HG03095 (cell line): ENCODE data around the gene TXNDC11.
A peak's percentile ranks its signal among the peaks of the same experiment; 100 is the strongest.

ENCODE experiments used
- ATAC-seq: cut with Tn5 transposase; IDR thresholded peaks from one replicate; pipeline ENCODE4 v1.9.1; 2021; ENCODE audit warnings: moderate library complexity; ENCODE audit not compliant: unreplicated experiment

The TXNDC11 gene

DNA sequence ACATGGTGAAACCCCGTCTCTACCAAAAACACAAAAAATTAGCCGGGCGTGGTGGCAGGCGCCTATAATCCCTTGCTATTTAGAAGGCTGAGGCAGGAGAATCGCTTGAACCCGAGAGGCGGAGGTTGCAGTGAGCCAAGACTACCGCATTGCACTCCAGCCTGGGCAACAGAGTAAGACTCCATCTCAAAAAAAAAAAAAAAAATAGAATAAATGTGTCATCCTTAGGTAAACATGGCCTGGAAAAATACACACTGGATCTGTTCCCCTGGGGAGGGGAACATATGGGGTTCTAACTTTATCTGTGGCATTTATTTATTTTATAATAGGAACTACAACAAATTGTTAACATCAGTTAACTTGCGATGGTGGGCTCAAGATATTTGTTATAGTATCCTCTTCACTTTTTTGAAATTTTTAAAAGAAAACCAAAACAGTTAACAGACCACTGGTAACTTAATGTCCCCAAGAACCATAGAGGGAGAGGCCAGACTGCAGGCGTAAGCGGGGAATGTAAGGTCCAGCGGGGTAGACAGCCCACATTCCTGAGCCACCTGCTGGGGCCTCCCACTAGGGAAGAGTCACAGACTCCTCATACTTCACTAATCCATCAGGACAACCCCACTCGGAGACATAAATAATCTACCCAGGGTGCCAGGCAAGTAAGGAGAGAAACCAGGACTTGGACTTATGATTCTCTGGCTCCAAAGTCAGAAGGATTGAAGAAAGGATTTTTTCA is 12.5 kb upstream of the TXNDC11 start:
- no peak for ATAC-seq

GRCh38 chr16:11752856-11753255 is 10.2 kb upstream of the TXNDC11 start:
- no peak for ATAC-seq

DNA sequence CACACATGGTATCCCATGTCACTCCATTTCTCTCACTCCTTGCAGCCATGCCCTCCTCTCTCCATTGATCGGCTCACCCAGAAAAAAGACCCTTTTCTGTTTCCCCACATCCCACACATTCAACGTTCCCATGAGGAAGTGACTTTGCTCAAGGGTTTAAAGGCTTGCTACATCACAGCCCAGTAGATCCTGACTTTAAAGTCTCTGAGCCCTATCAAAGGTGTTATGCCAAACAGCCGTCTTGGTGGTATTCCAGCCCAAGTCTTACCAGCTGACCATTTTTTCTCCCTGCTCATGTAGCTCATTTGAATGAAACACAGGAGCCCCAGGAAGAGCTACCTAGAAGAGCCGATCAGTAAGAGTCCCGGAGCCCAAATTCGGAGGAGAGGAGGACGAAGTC is 7.4 kb upstream of the TXNDC11 start:
- ATAC-seq = no peak

- ATAC-seq = no peak
Observed at GRCh38 chr16:11748404-11749254, 6.0 kb upstream of the TXNDC11 start.

GRCh38 chr16:11747949-11748403 is 5.3 kb upstream of the TXNDC11 start:
- ATAC-seq = no peak

- no peak for ATAC-seq
Observed at GRCh38 chr16:11744075-11744470, 1.4 kb upstream of the TXNDC11 start.

DNA sequence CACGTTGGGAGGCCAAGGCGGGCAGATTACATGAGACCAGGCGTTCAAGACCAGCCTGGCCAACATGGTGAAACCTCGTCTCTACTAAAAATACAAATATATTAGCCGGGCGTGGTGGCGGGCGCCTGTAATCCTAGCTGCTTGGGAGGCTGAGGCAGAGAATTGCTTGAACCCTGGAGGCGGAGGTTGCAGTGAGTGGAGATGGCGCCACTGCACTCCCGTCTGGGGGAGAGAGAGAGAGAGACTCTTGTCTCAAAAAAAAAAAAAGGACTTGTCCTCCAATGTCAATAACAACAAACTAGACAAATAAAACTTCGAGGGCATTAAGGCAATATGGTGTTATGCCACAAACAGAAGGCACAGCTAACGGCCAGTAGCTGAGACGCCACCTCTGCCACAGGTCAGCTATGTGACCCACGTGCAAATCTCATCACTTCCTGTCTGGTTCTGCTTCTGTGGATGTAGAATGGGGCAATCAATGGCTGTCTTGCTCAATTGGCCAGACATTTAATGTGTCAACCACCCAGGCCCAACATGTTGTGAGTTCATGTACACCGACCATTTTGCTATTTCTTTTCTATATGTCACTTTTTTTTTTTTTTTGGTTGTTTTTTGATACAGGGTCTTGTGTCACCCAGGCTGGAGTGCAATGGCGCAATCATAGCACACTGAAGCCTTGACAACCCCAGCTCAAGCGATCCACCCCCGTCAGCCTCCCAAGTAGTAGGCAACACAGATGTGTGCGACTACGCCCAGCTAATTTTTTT is 834 bp upstream of the TXNDC11 start:
- ATAC-seq = no peak

DNA sequence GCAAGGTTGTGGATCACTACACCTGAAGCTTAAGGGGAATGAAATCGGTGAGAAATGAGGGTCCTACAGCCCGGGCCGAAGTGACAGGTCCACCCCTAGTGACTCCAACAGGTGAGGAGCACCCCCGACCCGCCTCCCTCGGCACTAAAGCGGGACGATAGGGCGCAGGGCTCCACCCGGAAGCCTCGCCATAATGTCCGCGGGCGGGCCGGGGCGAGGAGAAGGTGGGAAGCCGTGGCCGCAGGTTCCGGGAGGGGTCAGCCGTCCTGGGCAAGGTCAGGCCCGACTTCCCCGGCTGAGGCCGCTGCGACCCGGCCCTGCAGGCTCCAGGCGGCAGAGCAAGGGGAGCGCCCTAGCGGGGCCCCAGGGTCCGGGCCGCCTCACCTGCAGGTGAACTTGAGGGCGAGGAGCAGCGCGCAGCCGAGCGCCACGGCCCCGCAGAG is 543 bp downstream of the TXNDC11 start:
- peak; percentile 14 for ATAC-seq

GRCh38 chr16:11740567-11740966 is 2.1 kb downstream of the TXNDC11 start:
- ATAC-seq = no peak

- no peak for ATAC-seq
Observed at GRCh38 chr16:11738742-11739544, 3.7 kb downstream of the TXNDC11 start.

DNA sequence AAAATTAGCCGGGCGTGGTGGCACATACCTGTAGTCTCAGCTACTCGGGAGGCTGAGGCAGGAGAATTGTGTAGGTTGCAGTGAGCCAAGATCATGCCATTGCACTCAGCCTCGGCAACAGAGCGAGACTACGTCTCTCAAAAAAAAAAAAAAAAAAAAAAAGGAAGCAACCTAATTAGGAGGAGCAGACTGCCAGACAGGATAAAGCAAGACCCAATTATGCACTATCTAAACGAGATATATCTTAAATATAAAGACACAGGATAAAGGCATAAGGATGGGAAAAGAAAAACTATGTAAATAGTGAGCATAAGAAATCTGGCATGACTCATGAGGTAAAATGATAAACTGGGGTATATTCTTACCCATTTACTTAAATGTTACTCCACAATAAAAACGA is 4.9 kb downstream of the TXNDC11 start:
- ATAC-seq = no peak

DNA sequence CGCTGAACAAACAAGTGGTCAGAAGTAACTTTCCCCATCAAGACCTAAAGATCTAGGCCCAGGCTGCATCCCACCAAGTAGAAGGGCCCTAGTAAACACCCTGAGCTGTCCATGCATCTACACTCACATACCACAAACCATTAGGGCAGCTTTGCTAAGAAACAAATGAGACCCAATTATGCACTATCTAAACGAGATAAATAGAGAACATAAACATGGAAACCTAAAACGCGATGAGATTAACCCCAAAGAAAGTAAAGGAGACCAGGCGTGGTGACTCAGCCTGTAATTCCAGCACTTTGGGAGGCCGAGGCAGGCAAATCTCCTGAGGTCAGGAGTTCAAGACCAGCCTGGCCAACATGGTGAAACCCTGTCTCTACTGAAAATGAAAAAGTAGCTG is 5.8 kb downstream of the TXNDC11 start:
- ATAC-seq = no peak

- ATAC-seq = no peak
Observed at GRCh38 chr16:11735787-11736186, 6.9 kb downstream of the TXNDC11 start.

- no peak for ATAC-seq
Observed at GRCh38 chr16:11734653-11735043, 8.0 kb downstream of the TXNDC11 start.

GRCh38 chr16:11734025-11734652 is 8.5 kb downstream of the TXNDC11 start:
- no peak for ATAC-seq

DNA sequence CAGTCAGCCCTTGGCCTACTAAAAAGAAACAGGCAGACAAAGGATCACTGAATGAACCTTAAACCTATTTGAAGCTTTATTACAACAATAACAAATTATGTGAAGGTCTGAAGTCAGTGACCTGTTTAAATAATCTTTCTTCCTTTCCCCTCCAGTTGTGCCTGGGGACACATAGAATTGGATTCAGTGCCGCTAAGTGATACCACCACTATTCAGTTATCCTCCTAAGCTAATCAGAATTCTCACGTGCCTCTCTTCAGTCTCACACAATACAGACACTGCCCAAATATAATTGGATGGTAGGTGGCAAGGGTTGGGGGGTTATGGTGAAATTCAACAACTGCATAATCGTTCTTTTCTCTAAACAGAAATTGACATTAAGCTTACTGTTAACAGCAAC is 11.4 kb downstream of the TXNDC11 start:
- ATAC-seq = no peak

GRCh38 chr16:11729787-11730186 is 12.9 kb downstream of the TXNDC11 start:
- no peak for ATAC-seq

DNA sequence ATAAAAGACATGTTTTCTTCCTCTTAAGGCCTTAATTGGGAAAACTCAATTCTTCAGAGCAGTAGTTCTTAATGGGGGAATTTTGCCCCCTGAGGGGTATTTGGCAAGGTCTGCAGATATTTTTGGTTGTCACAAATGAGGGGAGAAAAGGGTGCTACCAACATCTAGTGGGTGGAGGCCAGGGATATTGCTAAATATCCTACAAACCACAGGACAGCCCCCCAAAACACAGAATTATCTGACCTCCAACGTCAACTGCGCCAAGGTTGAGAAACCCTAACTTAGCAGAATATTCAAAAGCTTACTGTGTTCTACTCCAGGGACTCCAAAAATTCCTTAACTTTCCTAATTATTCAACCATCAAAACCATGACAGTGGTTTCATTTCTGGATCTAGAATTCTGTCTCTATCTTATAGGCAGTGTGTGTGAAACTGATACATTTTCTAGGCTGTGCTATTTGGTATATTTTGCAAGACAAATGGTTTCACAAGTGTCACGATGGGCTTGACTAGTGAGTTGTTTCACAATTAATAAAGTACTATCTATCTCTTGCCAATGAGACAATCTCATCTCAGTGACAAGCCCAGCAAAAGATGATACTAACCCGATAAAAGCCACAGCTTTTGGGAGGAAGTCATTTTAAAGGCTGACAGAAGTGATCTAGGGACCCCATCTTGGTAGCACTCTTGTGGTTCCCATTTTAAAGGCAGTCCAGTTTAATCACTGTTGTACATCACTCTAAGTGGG is 14.7 kb downstream of the TXNDC11 start:
- no peak for ATAC-seq

DNA sequence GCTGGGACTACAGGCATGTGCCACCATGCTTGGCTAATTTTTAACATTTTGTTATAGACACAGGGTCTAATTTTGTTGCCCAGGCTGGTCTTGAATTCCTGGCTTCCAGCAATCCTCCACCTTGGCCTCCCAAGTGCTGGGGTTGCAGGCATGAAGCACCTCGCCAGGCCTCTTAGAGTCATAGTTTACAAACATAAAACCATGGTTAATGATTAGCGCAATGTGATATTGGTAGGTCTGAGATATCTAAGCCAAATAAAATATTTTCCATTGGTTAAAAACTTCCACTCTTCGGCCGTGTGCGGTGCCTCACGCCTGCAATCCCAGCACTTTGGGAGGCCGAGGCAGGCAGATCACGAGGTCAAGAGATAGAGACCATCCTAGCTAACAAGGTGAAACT is 16.6 kb downstream of the TXNDC11 start:
- no peak for ATAC-seq
